HCT116 (cell line): Measurements from ENCODE around the gene EPS8. TPM values are rescaled to one million over a fixed set of nuclear protein-coding genes. Genes with fewer than 3 reads are reported as not detected.

Source experiments
- ATAC-seq: fragments of 200-7000 bp; cut with Tn5 transposase; 2 replicates; pipeline ENCODE4 v1.9.1; 2020; ENCODE audit warnings: mild to moderate bottlenecking, moderate library complexity
- BruUV-seq: library from RNA; stranded (reverse); fragments of 400-500 nt; replicated peaks from 2 replicates; lab custom pipeline; 2021; lab: Mats Ljungman, UMichigan
- CTCF ChIA-PET: fragments of 300-600 bp; sonication (Branson Sonifier 250); formaldehyde crosslinking; loops from one replicate; lab custom pipeline; 2021; ENCODE audit warnings: antibody characterized with exemption; lab: Charles Lee
- POLR2A ChIA-PET: fragments of 300-600, 350-600 bp; sonication (Branson Sonifier 250); formaldehyde crosslinking; loops from one replicate; lab custom pipeline; 2021; ENCODE audit warnings: antibody characterized with exemption; lab: Charles Lee
- RAD21 ChIA-PET, 2 experiments: fragments of 300-600 bp; sonication (Branson Sonifier 250); formaldehyde crosslinking; loops; one replicate each; lab custom pipeline; 2023; ENCODE audit warnings: low total read pairs in 2 of 2; ENCODE audit not compliant: uncharacterized antibody in 2 of 2, unreplicated experiment in 2 of 2, low non-redundant PET in 1 of 2; lab: Charles Lee
- DNase-seq: peaks from one replicate; pipeline ENCODE4 v3.0.0-alpha.2; 2010; ENCODE audit warnings: low read depth, low spot score
- H2AFZ ChIP-seq: fragments of 200-600 bp; shearing (Covaris generic), sonication (generic); 2 replicates; pipeline ENCODE4 v1.6.1; 2017; ENCODE audit warnings: low read depth, mixed run types, mixed read lengths, antibody characterized with exemption, low read length; ENCODE audit not compliant: poor library complexity, severe bottlenecking
- H3K27ac ChIP-seq: 2 replicates; pipeline ENCODE4 v1.5.1; 2012; ENCODE audit warnings: low read depth, low read length
- H3K27me3 ChIP-seq: fragments of 200-600 bp; sonication (generic); 2 replicates; pipeline ENCODE4 v1.6.1; 2016; ENCODE audit warnings: mixed run types, low read length, mixed read lengths; ENCODE audit not compliant: insufficient read depth
- H3K36me3 ChIP-seq, 2 experiments: fragments of 200-500 bp in 1 of 2; fragments of 200-600 bp in 1 of 2; sonication (Bioruptor generic) in 1 of 2; sonication (generic) in 1 of 2; 2 replicates each; pipeline versions ENCODE4 v1.5.1 to v1.6.1; 2014 to 2016; ENCODE audit warnings: low read length in 2 of 2, inconsistent platforms in 1 of 2, mixed read lengths in 1 of 2, mixed run types in 1 of 2; ENCODE audit not compliant: insufficient read depth in 2 of 2, control insufficient read depth in 1 of 2
- H3K4me1 ChIP-seq, 2 experiments: fragments of 200-600 bp in 1 of 2; sonication (generic) in 1 of 2; 2 replicates each; pipeline versions ENCODE4 v1.5.1 to v1.6.1; 2012 to 2017; ENCODE audit warnings: low read length in 2 of 2, inconsistent platforms in 1 of 2, mild to moderate bottlenecking in 1 of 2, mixed read lengths in 1 of 2, mixed run types in 1 of 2, moderate library complexity in 1 of 2; ENCODE audit not compliant: insufficient read depth in 2 of 2, control insufficient read depth in 1 of 2
- H3K4me2 ChIP-seq: fragments of 200-600 bp; sonication (generic); 2 replicates; pipeline ENCODE4 v1.6.1; 2017; ENCODE audit warnings: mixed run types, low read length, mixed read lengths
- H3K4me3 ChIP-seq, 2 experiments: fragments of 200-600 bp in 1 of 2; sonication (generic) in 1 of 2; replicated peaks in 1 of 2; 2 replicates each; pipeline ENCODE4 v1.5.1; 2011 to 2016; ENCODE audit warnings: low read length in 2 of 2, control low read depth in 1 of 2, low read depth in 1 of 2, mild to moderate bottlenecking in 1 of 2, mixed read lengths in 1 of 2, mixed run types in 1 of 2
- H3K79me2 ChIP-seq: fragments of 200-600 bp; sonication (generic); 2 replicates; pipeline ENCODE4 v1.6.1; 2017; ENCODE audit warnings: mild to moderate bottlenecking, mixed run types, low read length, moderate library complexity, mixed read lengths; ENCODE audit not compliant: insufficient read depth
- H3K9ac ChIP-seq: fragments of 200-600 bp; sonication (generic); 2 replicates; pipeline ENCODE4 v1.6.1; 2016; ENCODE audit warnings: low read length, mixed read lengths
- H3K9me2 ChIP-seq: fragments of 200-600 bp; sonication (generic), shearing (Covaris generic); 2 replicates; pipeline ENCODE4 v1.6.1; 2017; ENCODE audit warnings: mixed run types, mild to moderate bottlenecking, moderate library complexity; ENCODE audit not compliant: insufficient read depth
- H3K9me3 ChIP-seq, 2 experiments: fragments of 200-500 bp in 1 of 2; fragments of 200-600 bp in 1 of 2; sonication (Bioruptor generic) in 1 of 2; sonication (generic) in 1 of 2; 2 replicates each; pipeline ENCODE4 v1.6.1; 2014 to 2017; ENCODE audit warnings: low read length in 2 of 2, mixed read lengths in 2 of 2, inconsistent platforms in 1 of 2, low read depth in 1 of 2, mild to moderate bottlenecking in 1 of 2, mixed run types in 1 of 2, moderate library complexity in 1 of 2; ENCODE audit not compliant: control insufficient read depth in 1 of 2, insufficient read depth in 1 of 2
- H4K20me1 ChIP-seq: fragments of 200-600 bp; sonication (generic), shearing (Covaris generic); 2 replicates; pipeline ENCODE4 v1.6.1; 2017; ENCODE audit warnings: mixed run types, mild to moderate bottlenecking, moderate library complexity; ENCODE audit not compliant: insufficient read depth
- FOSL1 ChIP-seq: IDR thresholded peaks from 2 replicates; pipeline ENCODE4 v1.6.1; 2012; ENCODE audit warnings: low read depth
- MAX ChIP-seq: IDR thresholded peaks from 2 replicates; pipeline ENCODE4 v1.6.1; 2012
- REST ChIP-seq: IDR thresholded peaks from 2 replicates; pipeline ENCODE4 v1.6.1; 2012; ENCODE audit warnings: low read depth
- SP1 ChIP-seq: IDR thresholded peaks from 2 replicates; pipeline ENCODE4 v1.6.1; 2012; ENCODE audit warnings: low read depth
- TCF7L2 ChIP-seq: IDR thresholded peaks from 2 replicates; pipeline ENCODE4 v1.7.0; 2011; ENCODE audit warnings: borderline replicate concordance, inconsistent platforms; ENCODE audit not compliant: insufficient read depth, insufficient read length; ENCODE audit errors: extremely low read depth
- ZBTB33 ChIP-seq: IDR thresholded peaks from 2 replicates; pipeline ENCODE4 v1.6.1; 2011; ENCODE audit warnings: mild to moderate bottlenecking, low read length, moderate library complexity; ENCODE audit not compliant: insufficient replicate concordance; ENCODE audit errors: extremely low read depth
- intact Hi-C: fragments of 100-400 bp; cut with micrococcal nuclease; formaldehyde crosslinking; loops from 2 replicates; pipeline ENCODE4 v1.10.0; 2022
- total RNA-seq: library from RNA; stranded (reverse); gene quantifications from one replicate; pipeline ENCODE4 v1.2.1, GENCODE V29; 2021; ENCODE audit not compliant: unreplicated experiment

Gene EPS8
- total RNA-seq, 1 experiment from 2014 or later = 49.9 TPM

GRCh38 chr12:15728118-15728598 lies 61.0 kb downstream of the EPS8 start:
- H3K4me1 ChIP-seq = peaks cover 23 to 57% of the 10 kb centered on the region in 2 experiments; a peak in 3 of 4 replicates
- TF ChIP-seq SP1 = peak; percentile 36; the same call in 1 of the 2 replicates
- no peak for TF ChIP-seq TCF7L2
- TF ChIP-seq REST = no peak
- no peak for TF ChIP-seq MAX
- TF ChIP-seq ZBTB33 = no peak
- TF ChIP-seq FOSL1 = 0 out of 2 replicates have a peak, but pooled peaks have one; percentile 16
- H3K9me3 ChIP-seq = peaks cover 4 to 11% of the 10 kb centered on the region in 2 experiments; a peak in 2 of 4 replicates
- peaks cover 90% of the 10 kb centered on the region for H3K79me2 ChIP-seq
- ChIA-PET RAD21 (interaction anchor here in 1 of 2 experiments (0.5 kb wide), 1 partner anchor 128 kb away, joined by 4 read pairs; no protein-coding TSS in a partner anchor), CTCF (no interaction called here), POLR2A (interaction anchor here (0.5 kb wide), 1 partner anchor 24 kb away, joined by 4 read pairs; no protein-coding TSS in a partner anchor)
- no peak overlapping the region for H2AFZ ChIP-seq
- H3K27me3 ChIP-seq = no peaks in the 10 kb centered on the region
- intact Hi-C loops = no loop called here
- H3K4me2 ChIP-seq = peak overlapping the region; percentile 32
- peak; percentile 28 for DNase-seq
- no peaks in the 10 kb centered on the region for H4K20me1 ChIP-seq
- H3K36me3 ChIP-seq = no peaks in the 10 kb centered on the region
- H3K9me2 ChIP-seq = no peaks in the 10 kb centered on the region
- no peak overlapping the region for H3K9ac ChIP-seq
- peak; percentile 38 for ATAC-seq
- peak overlapping the region; percentile 12; the same call in 1 of the 2 replicates for H3K27ac ChIP-seq
- no TSS peak for BruUV-seq
- H3K4me3 ChIP-seq = no peak overlapping the region
